HCT116 (cell line): Measurements from ENCODE around the gene EMD.
A peak's percentile ranks its signal among the peaks of the same experiment; 100 is the strongest.

Experiments
- CEBPB ChIP-seq: IDR thresholded peaks from 2 replicates; pipeline ENCODE4 v1.6.1; 2012; ENCODE audit warnings: low read depth
- POLR2AphosphoS5 ChIP-seq: IDR thresholded peaks from 2 replicates; pipeline ENCODE4 v1.6.1; 2011; ENCODE audit warnings: mild to moderate bottlenecking, low read depth, low read length, moderate library complexity
- TF ChIP-seq, protein P1 (sequence below): IDR thresholded peaks from 2 replicates; pipeline ENCODE4 v1.6.1; 2012
- TF ChIP-seq, protein P2 (sequence below), 3 experiments: fragments of 200-600 bp in 1 of 3; sonication (generic) in 1 of 3; IDR thresholded peaks in 2 of 3; conservative IDR thresholded peaks in 1 of 3; 2 replicates each; pipeline ENCODE4 v1.5.1; 2012 to 2017; ENCODE audit warnings: low read depth in 2 of 3, low read length in 2 of 3, antibody characterized with exemption in 1 of 3, borderline replicate concordance in 1 of 3, control low read depth in 1 of 3, mild to moderate bottlenecking in 1 of 3, mixed read lengths in 1 of 3, mixed run types in 1 of 3, moderate library complexity in 1 of 3; ENCODE audit not compliant: insufficient read depth in 1 of 3

DNA sequence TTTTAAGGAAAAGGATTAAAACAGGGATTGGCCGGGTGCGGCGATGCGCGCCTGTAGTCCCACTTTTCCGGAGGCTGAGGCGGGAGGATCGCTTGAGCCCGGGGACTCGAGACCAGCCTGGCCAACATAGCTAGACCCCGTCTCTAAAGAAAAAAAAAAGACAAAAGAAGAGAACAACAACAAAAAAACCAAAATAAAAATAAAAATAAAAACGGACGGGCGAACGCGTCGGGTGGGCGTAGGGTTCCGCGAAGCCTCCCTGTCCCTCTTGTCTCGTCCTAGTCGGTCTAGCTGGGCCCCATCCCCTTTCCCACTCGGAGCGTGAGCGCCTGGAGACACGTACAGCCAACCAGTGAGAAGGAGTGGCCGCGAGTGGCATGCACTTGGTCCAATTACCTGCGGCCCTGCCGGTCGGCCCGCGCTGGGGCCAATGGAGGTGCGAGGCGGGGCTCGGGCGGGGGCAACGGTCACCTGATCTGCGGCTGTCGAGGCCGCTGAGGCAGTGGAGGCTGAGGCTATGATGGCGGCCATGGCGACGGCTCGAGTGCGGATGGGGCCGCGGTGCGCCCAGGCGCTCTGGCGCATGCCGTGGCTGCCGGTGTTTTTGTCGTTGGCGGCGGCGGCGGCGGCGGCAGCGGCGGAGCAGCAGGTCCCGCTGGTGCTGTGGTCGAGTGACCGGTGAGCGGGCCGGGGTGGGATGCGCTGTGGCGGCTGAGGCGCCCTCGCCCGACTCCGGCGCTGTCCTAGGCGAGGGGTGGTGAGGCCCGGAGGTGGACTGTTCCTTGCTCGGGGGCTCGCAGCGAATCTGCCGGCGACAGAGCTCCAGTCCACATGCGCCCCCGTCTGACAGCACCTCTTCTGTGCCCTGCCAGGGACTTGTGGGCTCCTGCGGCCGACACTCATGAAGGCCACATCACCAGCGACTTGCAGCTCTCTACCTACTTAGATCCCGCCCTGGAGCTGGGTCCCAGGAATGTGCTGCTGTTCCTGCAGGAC, 49.4 kb downstream of the EMD start, which contains the start of gene ATP6AP1:
- TF ChIP-seq, protein P1, sequence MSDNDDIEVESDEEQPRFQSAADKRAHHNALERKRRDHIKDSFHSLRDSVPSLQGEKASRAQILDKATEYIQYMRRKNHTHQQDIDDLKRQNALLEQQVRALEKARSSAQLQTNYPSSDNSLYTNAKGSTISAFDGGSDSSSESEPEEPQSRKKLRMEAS: no peak
- TF ChIP-seq CEBPB (no peak), POLR2AphosphoS5 (peak; percentile 67)
- TF ChIP-seq, protein P2, sequence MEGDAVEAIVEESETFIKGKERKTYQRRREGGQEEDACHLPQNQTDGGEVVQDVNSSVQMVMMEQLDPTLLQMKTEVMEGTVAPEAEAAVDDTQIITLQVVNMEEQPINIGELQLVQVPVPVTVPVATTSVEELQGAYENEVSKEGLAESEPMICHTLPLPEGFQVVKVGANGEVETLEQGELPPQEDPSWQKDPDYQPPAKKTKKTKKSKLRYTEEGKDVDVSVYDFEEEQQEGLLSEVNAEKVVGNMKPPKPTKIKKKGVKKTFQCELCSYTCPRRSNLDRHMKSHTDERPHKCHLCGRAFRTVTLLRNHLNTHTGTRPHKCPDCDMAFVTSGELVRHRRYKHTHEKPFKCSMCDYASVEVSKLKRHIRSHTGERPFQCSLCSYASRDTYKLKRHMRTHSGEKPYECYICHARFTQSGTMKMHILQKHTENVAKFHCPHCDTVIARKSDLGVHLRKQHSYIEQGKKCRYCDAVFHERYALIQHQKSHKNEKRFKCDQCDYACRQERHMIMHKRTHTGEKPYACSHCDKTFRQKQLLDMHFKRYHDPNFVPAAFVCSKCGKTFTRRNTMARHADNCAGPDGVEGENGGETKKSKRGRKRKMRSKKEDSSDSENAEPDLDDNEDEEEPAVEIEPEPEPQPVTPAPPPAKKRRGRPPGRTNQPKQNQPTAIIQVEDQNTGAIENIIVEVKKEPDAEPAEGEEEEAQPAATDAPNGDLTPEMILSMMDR (IDR thresholded peaks at IDR 0.05 in 2 of 3, conservative IDR thresholded peaks at IDR 0.05 in 1 of 3; ENCODE audit: borderline replicate concordance in 1 of 3, insufficient read depth in 1 of 3, low read depth in 2 of 3, low read length in 2 of 3): no peak
